ENCODE measurements around the gene PSMD14.

The PSMD14 gene

GRCh38 chr2:161384864-161385263 is 76.6 kb downstream of the PSMD14 start:
- H3K4me3 ChIP-seq (replicated peaks in 1 of 2; ENCODE audit: low read depth in 2 of 2, low read length in 2 of 2) = no peak overlapping the region
- DNase-seq (ENCODE audit: low read depth in 2 of 2) = no peak
- TF ChIP-seq CTCF (IDR thresholded peaks at IDR 0.05; ENCODE audit: low read depth, low read length) = no peak

GRCh38 chr2:161386228-161386824 is 78.1 kb downstream of the PSMD14 start:
- no peak for TF ChIP-seq CTCF (IDR thresholded peaks at IDR 0.05; ENCODE audit: low read depth, low read length)
- H3K4me3 ChIP-seq (replicated peaks in 1 of 2; ENCODE audit: low read depth in 2 of 2, low read length in 2 of 2) = no peak overlapping the region
- DNase-seq (ENCODE audit: low read depth in 2 of 2) = no peak

GRCh38 chr2:161388146-161388779 is 80.0 kb downstream of the PSMD14 start:
- no peak for TF ChIP-seq CTCF (IDR thresholded peaks at IDR 0.05; ENCODE audit: low read depth, low read length)
- DNase-seq (ENCODE audit: low read depth in 2 of 2) = no peak
- H3K4me3 ChIP-seq (replicated peaks in 1 of 2; ENCODE audit: low read depth in 2 of 2, low read length in 2 of 2) = no peak overlapping the region

GRCh38 chr2:161391737-161392506 is 83.7 kb downstream of the PSMD14 start:
- TF ChIP-seq CTCF (IDR thresholded peaks at IDR 0.05; ENCODE audit: low read depth, low read length) = no peak
- DNase-seq (ENCODE audit: low read depth in 2 of 2) = no peak
- no peak overlapping the region for H3K4me3 ChIP-seq (replicated peaks in 1 of 2; ENCODE audit: low read depth in 2 of 2, low read length in 2 of 2)

- no peak overlapping the region for H3K4me3 ChIP-seq (replicated peaks in 1 of 2; ENCODE audit: low read depth in 2 of 2, low read length in 2 of 2)
- DNase-seq (ENCODE audit: low read depth in 2 of 2) = peak in 1 of 2 donors; percentile 68
- TF ChIP-seq CTCF (IDR thresholded peaks at IDR 0.05; ENCODE audit: low read depth, low read length) = no peak
Observed at GRCh38 chr2:161400076-161400475, 91.9 kb downstream of the PSMD14 start.

- no peak overlapping the region for H3K4me3 ChIP-seq (replicated peaks in 1 of 2; ENCODE audit: low read depth in 2 of 2, low read length in 2 of 2)
- TF ChIP-seq CTCF (IDR thresholded peaks at IDR 0.05; ENCODE audit: low read depth, low read length) = no peak
- DNase-seq (ENCODE audit: low read depth in 2 of 2) = no peak
Observed at GRCh38 chr2:161402297-161402696, 94.1 kb downstream of the PSMD14 start.
